ENCODE data around the gene NAA35.

DNA sequence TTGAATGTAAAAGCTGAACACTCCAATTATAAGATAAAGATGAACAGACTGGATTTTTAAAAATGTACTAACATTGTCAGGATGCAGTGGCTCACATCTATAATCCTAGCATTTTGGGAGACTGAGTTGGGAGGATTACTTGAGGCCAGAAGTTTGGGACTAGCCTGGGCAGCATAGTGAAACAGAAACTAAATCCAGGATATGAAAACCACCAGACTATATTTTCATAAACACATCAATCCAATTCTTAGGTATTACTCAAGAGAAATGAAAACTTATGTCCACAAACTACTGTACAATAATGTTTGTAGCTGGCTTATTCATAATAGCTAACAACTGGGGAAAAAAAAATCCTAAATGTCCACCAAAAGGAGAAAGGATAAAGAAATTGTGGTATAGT, 26.8 kb upstream of the NAA35 start:
- TF ChIP-seq POLR2AphosphoS5 (IDR thresholded peaks at IDR 0.05; ENCODE audit: insufficient read depth, low read depth, low read length), result no peak
- TF ChIP-seq CTCF (IDR thresholded peaks at IDR 0.05; ENCODE audit: extremely low read depth in 1 of 2, insufficient read depth in 1 of 2, low read depth in 1 of 2, low read length in 2 of 2), result no peak
- no peak for TF ChIP-seq EZH2 (IDR thresholded peaks at IDR 0.05; ENCODE audit: borderline replicate concordance, low read depth, low read length, severe bottlenecking)
- TF ChIP-seq MYC (IDR thresholded peaks at IDR 0.05; ENCODE audit: low read depth, low read length), result no peak
- no peak for TF ChIP-seq POLR2A (IDR thresholded peaks at IDR 0.05; ENCODE audit: low read depth, low read length)
- no peak for TF ChIP-seq MAX (IDR thresholded peaks at IDR 0.05; ENCODE audit: insufficient read depth, insufficient read length)
- no peak for TF ChIP-seq GATA2 (IDR thresholded peaks at IDR 0.05; ENCODE audit: insufficient read depth, insufficient read length, low read depth, low read length)
- no peak for TF ChIP-seq FOS (IDR thresholded peaks at IDR 0.05; ENCODE audit: borderline replicate concordance, insufficient read depth, low read length)
- no peak for TF ChIP-seq JUN (IDR thresholded peaks at IDR 0.05; ENCODE audit: borderline replicate concordance, insufficient read depth, insufficient read length, low read depth)
